Activated T-cell treated with anti-CD3 and anti-CD28 coated beads, Interleukin-2, amount 50 U/mL, for 4 hours (primary cell): Measurements from ENCODE around the gene MVB12B. TPM values are rescaled to one million over a fixed set of nuclear protein-coding genes. Genes with fewer than 3 reads are reported as not detected.

Experiments
- ATAC-seq, 2 donors: fragments of 200-7000 bp; cut with Tn5 transposase; one replicate each; pipeline ENCODE4 v1.10.0; 2021
- DNase-seq: peaks from one replicate; pipeline ENCODE4 v3.0.0-alpha.2; 2020
- H3K27me3 Mint-ChIP-seq: one replicate; pipeline ENCODE4 v1.8.0; 2021; ENCODE audit warnings: low read depth, mixed read lengths
- H3K36me3 Mint-ChIP-seq: one replicate; pipeline ENCODE4 v1.8.0; 2022; ENCODE audit warnings: mixed read lengths; ENCODE audit not compliant: insufficient read depth
- H3K4me1 Mint-ChIP-seq: one replicate; pipeline ENCODE4 v1.8.0; 2021; ENCODE audit warnings: low read depth, mixed read lengths
- H3K4me3 Mint-ChIP-seq: one replicate; pipeline ENCODE4 v1.8.0; 2021; ENCODE audit warnings: mild to moderate bottlenecking, moderate library complexity, mixed read lengths
- H3K9me3 Mint-ChIP-seq: one replicate; pipeline ENCODE4 v1.8.0; 2021; ENCODE audit warnings: mixed read lengths
- total RNA-seq, 3 donors: library from RNA; stranded (reverse); gene quantifications; one replicate each; pipeline ENCODE4 v1.2.1, GENCODE V29; 2021

MVB12B gene
- total RNA-seq, 3 donors from 2014 or later = 3.7 to 4.5 (median 4.1) TPM

- Mint-ChIP-seq H3K9me3 (no peaks in the 10 kb centered on the region), H3K4me3 (no peak overlapping the region), H3K4me1 (peaks cover 40% of the 10 kb centered on the region), H3K36me3 (peaks cover 1% of the 10 kb centered on the region), H3K27me3 (no peaks in the 10 kb centered on the region)
- ATAC-seq (no peak), DNase-seq (no peak)
Measured at GRCh38 chr9:126399789-126400188, 73.2 kb downstream of the MVB12B start.

GRCh38 chr9:126400571-126400970, 73.9 kb downstream of the MVB12B start:
- no peak for ATAC-seq
- DNase-seq = no peak
- no peaks in the 10 kb centered on the region for H3K27me3 Mint-ChIP-seq
- peaks cover 33% of the 10 kb centered on the region for H3K4me1 Mint-ChIP-seq
- no peak overlapping the region for H3K4me3 Mint-ChIP-seq
- H3K36me3 Mint-ChIP-seq = peaks cover 1% of the 10 kb centered on the region
- no peaks in the 10 kb centered on the region for H3K9me3 Mint-ChIP-seq

GRCh38 chr9:126401107-126401506, 74.5 kb downstream of the MVB12B start:
- Mint-ChIP-seq H3K4me3 (no peak overlapping the region), H3K9me3 (no peaks in the 10 kb centered on the region), H3K27me3 (no peaks in the 10 kb centered on the region), H3K36me3 (peaks cover 1% of the 10 kb centered on the region), H3K4me1 (peaks cover 27% of the 10 kb centered on the region)
- no peak for ATAC-seq
- DNase-seq = no peak

DNA sequence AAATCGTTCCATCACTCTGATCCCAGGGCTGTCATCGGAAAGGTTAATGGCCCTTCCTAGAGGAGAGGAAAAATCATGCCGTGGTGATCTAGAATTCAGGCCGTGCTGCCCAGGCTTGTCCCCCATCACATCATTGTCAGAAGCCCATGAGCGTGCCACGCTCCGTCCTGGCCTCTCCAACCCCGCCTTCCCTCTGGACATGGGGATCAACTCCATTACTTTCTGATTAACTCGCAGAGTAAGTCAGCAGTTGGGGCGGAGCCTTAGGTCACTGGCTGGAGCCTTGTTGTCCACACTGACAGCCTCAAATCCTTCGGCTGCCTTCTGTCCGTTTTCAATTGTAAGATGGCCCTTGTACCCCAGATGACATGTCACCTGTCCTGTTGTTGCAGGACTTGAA, 75.0 kb downstream of the MVB12B start:
- Mint-ChIP-seq H3K9me3 (no peaks in the 10 kb centered on the region), H3K36me3 (peaks cover 1% of the 10 kb centered on the region), H3K27me3 (no peaks in the 10 kb centered on the region), H3K4me3 (no peak overlapping the region), H3K4me1 (peaks cover 24% of the 10 kb centered on the region)
- no peak for ATAC-seq
- DNase-seq = no peak

DNA sequence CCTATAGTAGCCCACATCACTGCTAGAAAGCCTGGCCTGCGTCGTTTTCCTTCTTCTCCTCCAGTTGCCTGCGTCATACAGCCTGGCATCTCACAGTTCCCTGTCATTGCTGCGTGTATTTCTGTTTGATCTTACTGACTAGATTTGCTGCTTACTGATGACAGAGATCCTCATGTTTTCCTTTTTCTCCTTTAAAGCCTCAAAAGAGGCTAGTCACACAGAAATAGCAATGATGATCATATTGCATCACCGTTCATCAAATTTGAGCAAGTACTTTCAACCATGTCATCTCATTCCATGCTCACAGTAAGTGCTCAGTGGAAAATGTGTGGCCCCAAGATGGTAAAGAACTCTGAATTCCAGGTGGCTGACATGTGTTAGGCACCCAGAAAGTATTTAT, 76.8 kb downstream of the MVB12B start:
- DNase-seq = no peak
- Mint-ChIP-seq H3K27me3 (no peaks in the 10 kb centered on the region), H3K4me3 (no peak overlapping the region), H3K36me3 (peaks cover 1% of the 10 kb centered on the region), H3K4me1 (peaks cover 7% of the 10 kb centered on the region), H3K9me3 (no peaks in the 10 kb centered on the region)
- ATAC-seq = no peak

DNA sequence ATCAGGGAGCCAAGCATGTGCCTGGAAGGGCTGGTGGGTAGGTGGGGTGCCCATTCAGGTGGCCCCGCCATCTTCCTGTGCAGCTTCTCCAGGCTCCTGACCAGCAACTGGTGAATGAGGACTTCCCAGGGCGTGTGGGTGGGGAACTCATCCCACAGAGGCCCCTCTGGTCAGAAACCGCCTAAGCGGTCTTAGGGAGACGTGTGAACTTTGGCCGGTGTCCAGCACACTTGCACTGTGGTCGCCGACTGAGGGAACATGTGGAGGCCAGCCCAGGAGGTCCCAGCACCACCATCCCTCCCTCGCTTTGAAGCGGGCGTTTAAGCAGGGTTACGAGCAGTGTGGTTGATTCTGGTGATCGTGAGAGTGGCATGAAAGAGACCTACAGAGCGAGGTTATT, 77.8 kb downstream of the MVB12B start:
- Mint-ChIP-seq H3K9me3 (no peaks in the 10 kb centered on the region), H3K27me3 (no peaks in the 10 kb centered on the region), H3K36me3 (peaks cover 1% of the 10 kb centered on the region), H3K4me3 (no peak overlapping the region), H3K4me1 (peaks cover 2% of the 10 kb centered on the region)
- DNase-seq (no peak), ATAC-seq (no peak)

DNA sequence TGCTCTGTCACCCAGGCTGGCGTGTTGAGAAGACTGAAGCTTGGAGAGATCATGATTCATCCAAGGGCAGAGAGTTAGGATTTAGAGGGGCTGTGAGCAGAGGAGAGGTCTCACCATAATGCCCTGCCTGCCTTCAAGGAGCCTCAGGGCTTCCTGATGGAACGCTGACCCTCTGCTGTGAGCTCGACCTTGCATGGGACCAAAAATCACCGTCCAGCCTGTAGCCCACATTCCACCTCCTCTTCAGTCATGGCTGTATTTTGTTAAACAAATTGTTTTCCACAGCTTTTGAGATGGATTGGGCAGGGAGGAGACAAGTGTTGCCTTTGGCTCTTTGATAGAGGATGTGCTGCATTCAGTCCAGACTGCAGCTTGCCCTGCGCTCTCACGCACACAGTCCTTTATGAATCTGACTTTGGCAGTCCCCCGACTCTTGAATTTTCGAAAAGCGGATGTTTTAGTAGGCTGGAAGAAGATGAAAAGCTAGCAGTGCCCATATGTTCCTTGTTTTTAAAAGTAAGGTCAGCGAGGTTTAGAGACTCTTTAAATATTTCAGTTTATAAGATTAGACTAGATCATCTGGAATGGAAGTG, 79.5 kb downstream of the MVB12B start:
- peaks cover 1% of the 10 kb centered on the region for H3K36me3 Mint-ChIP-seq
- H3K4me3 Mint-ChIP-seq = no peak overlapping the region
- H3K27me3 Mint-ChIP-seq = no peaks in the 10 kb centered on the region
- no peaks in the 10 kb centered on the region for H3K9me3 Mint-ChIP-seq
- ATAC-seq = no peak
- no peak for DNase-seq
- H3K4me1 Mint-ChIP-seq = peaks cover 16% of the 10 kb centered on the region

GRCh38 chr9:126407114-126407870, 80.7 kb downstream of the MVB12B start:
- ATAC-seq = no peak
- DNase-seq = no peak
- Mint-ChIP-seq H3K4me1 (peaks cover 27% of the 10 kb centered on the region), H3K27me3 (no peaks in the 10 kb centered on the region), H3K9me3 (no peaks in the 10 kb centered on the region), H3K36me3 (peaks cover 1% of the 10 kb centered on the region), H3K4me3 (no peak overlapping the region)

DNA sequence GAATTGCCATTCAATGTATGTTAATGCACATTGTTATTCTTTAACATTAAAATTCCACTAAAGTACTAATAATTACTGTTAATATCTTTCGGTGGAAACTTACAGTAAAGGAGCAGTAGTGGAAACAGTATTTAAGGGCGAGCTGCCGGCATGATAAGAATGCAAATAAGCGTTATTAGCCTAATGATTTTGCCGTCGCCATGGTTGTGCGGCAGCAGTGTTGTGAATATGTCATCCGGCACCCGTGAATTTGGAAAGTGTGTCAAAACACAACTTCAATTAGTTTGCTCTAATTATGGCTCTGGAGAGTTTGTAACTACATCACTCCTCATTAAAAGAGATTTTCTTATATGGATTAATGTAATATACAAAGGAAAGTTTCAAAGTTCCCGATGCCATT, 81.4 kb downstream of the MVB12B start:
- peaks cover 1% of the 10 kb centered on the region for H3K36me3 Mint-ChIP-seq
- ATAC-seq (no peak), DNase-seq (no peak)
- no peaks in the 10 kb centered on the region for H3K9me3 Mint-ChIP-seq
- peaks cover 34% of the 10 kb centered on the region for H3K4me1 Mint-ChIP-seq
- no peak overlapping the region for H3K4me3 Mint-ChIP-seq
- H3K27me3 Mint-ChIP-seq = no peaks in the 10 kb centered on the region

DNA sequence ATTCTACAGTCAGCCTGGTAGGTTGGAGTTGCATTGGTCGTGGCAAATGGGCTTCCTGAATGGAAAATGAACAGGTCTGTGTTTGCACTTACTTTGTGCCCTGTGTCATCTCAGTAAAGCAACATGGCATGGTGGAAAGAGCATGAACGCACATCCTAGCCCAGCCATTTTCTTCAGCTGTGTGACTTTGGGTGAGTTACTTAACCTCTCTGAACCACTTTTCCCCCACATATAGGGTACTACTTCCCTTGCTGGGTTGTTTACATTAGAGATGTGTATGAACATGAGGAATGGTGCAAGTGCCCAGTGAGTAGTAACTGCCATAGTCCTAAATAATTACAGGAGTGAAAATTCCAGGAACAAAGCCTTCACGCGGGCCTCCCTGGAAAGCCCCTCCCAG, 83.6 kb downstream of the MVB12B start:
- no peaks in the 10 kb centered on the region for H3K36me3 Mint-ChIP-seq
- H3K4me3 Mint-ChIP-seq = no peak overlapping the region
- no peak for ATAC-seq

GRCh38 chr9:126411225-126411947, 84.8 kb downstream of the MVB12B start:
- no peaks in the 10 kb centered on the region for H3K27me3 Mint-ChIP-seq
- H3K4me1 Mint-ChIP-seq = peaks cover 36% of the 10 kb centered on the region
- peak overlapping the region; percentile 75 for H3K4me3 Mint-ChIP-seq
- DNase-seq (no peak), ATAC-seq (peak; percentile 90 to 93)
- peaks cover 2% of the 10 kb centered on the region for H3K36me3 Mint-ChIP-seq
- no peaks in the 10 kb centered on the region for H3K9me3 Mint-ChIP-seq

More for the DNA sequence above, 83.6 kb downstream of the MVB12B start:
- Mint-ChIP-seq H3K27me3 (no peaks in the 10 kb centered on the region), H3K9me3 (no peaks in the 10 kb centered on the region), H3K4me1 (peaks cover 36% of the 10 kb centered on the region)
- no peak for DNase-seq

DNA sequence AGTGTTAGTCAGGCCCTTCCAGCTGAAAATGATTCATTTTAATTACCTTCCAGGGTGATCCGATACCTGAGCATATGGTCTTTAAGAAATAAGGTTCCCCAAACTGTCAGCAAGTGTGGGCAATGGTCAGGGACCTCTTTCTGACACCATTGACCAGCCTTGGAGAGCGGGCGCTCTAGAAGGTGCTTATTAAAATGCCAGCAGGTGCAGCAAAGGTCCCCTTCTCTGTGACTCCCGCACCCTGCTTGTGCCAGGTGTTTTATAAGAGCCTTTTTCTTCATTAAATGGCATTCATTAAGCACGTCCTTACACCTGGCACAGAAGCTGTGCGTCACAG, 85.3 kb downstream of the MVB12B start:
- Mint-ChIP-seq H3K36me3 (peaks cover 2% of the 10 kb centered on the region), H3K4me1 (peaks cover 36% of the 10 kb centered on the region), H3K27me3 (no peaks in the 10 kb centered on the region), H3K4me3 (peak overlapping the region; percentile 75), H3K9me3 (no peaks in the 10 kb centered on the region)
- no peak for DNase-seq
- ATAC-seq = peak; percentile 11 to 13

DNA sequence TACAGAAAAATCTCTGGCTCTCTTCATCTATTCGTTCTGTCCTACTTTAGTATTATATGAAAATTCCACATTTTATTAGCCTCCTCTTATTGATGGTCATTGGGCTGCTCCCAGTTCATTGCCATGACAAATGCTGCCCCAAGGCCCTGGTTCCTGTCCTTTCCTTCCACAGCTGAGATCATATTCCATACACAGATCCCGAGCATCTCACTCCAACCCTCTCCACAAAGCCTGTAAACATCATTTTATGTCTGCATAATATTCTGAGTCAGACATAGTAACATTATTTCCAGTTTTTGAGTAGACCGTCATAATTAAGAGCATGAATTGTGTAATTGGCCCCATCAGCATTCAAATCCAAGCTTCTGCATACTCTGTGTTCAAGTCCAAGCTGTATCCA, 86.3 kb downstream of the MVB12B start:
- no peaks in the 10 kb centered on the region for H3K9me3 Mint-ChIP-seq
- peaks cover 36% of the 10 kb centered on the region for H3K4me1 Mint-ChIP-seq
- DNase-seq = no peak
- peak overlapping the region; percentile 15 for H3K4me3 Mint-ChIP-seq
- no peak for ATAC-seq
- peaks cover 2% of the 10 kb centered on the region for H3K36me3 Mint-ChIP-seq
- no peaks in the 10 kb centered on the region for H3K27me3 Mint-ChIP-seq

DNA sequence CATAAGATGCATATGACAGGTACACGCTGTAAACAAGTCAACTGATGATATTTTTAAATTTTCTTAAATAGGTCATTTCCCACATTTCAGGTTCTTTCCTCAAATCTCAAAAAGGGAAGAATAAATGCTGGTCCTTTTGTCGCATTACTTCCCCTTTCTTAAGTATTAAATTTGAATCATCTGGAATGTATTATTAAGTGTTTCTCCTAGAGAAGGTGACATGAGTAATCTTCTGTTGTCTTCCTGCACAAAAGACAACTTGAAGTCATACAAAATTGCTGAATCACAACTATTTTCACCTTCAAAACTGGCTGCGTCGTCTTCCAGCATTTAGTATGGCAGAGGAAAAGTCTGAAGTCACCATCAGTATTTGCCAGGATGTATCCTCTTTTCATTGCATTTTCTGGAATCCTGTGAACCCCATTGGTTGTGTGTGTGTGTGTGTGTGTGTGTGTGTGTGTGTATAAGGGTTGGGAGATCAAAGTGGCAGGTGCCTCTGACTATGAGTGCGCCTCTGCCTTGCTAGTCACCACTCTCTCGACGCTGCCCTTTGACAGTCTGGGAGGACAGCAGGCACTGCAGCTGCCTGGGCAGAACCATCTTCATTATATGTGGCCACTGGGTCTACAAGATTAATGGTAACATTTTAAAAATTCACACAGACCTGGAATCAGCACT, 86.9 kb downstream of the MVB12B start:
- Mint-ChIP-seq H3K36me3 (peaks cover 2% of the 10 kb centered on the region), H3K27me3 (no peaks in the 10 kb centered on the region), H3K9me3 (no peaks in the 10 kb centered on the region), H3K4me1 (peaks cover 36% of the 10 kb centered on the region), H3K4me3 (no peak overlapping the region)
- ATAC-seq (no peak), DNase-seq (no peak)
